Heart left ventricle (tissue), 13 donors: ENCODE measurements around the gene AIF1L.

Source experiments
- CTCF ChIP-seq, 12 donors: fragments of 200-600 bp; sonication (generic) in 4 of 12; IDR thresholded peaks; one replicate each; pipeline versions ENCODE4 v1.5.0 to v1.8.0; 2018 to 2022; ENCODE audit warnings: antibody characterized with exemption in 12 of 12, mild to moderate bottlenecking in 5 of 12
- POLR2A ChIP-seq, 2 donors: fragments of 450-650 bp; IDR thresholded peaks; one replicate each; pipeline ENCODE4 v1.6.1; 2017; ENCODE audit warnings: antibody characterized with exemption in 2 of 2, mild to moderate bottlenecking in 2 of 2, moderate library complexity in 2 of 2
- donor health status: ischemic (EF 13 %, LVEDD 7.1; RV severe dilation, severe dysfunction).
- donor health status: DM: no; HTN: yes; CAD: no.
- donor health status: DM: no; HTN: no; CAD: no.
- donor health status: ischemic (EF 25% LVEDD 6.9; RV normal size, moderate dysfunction).
- donor health status: ischemic (EF 25% LVEDD 5.7; RV mildly dilated, moderate dysfunction).
- donor health status: ischemic (EF 35%, LVEDD 5.7; RV mildly dilated, moderate dysfunction).
- donor health status: nonischemic (EF 11% LVEDD 7.7; RV severe dilation, severe dysfunction).
- donor health status: DM: yes; HTN: yes; CAD: no.
- donor health status: PGD.
- donor health status: ischemic (EF 29% LVEDD 5.4; RV normal size, mild dysfunction).
- donor health status: nonischemic (EF 23%, LVEDD 6.1; RV moderate dilation, normal function).

GRCh38 chr9:131068076-131068816 is 28.1 kb upstream of the AIF1L start:
- TF ChIP-seq CTCF (IDR thresholded peaks at IDR 0.05) (no peak), POLR2A (IDR thresholded peaks at IDR 0.05) (no peak)
